HCT116 (cell line): ENCODE data around the gene ARL11. TPM values are rescaled to one million over a fixed set of nuclear protein-coding genes. Genes with fewer than 3 reads are reported as not detected.

Experiments
- ATAC-seq: fragments of 200-7000 bp; cut with Tn5 transposase; 2 replicates; pipeline ENCODE4 v1.9.1; 2020; ENCODE audit warnings: mild to moderate bottlenecking, moderate library complexity
- BruUV-seq: library from RNA; stranded (reverse); fragments of 400-500 nt; replicated peaks from 2 replicates; lab custom pipeline; 2021; lab: Mats Ljungman, UMichigan
- CTCF ChIA-PET: fragments of 300-600 bp; sonication (Branson Sonifier 250); formaldehyde crosslinking; loops from one replicate; lab custom pipeline; 2021; ENCODE audit warnings: antibody characterized with exemption; lab: Charles Lee
- POLR2A ChIA-PET: fragments of 300-600, 350-600 bp; sonication (Branson Sonifier 250); formaldehyde crosslinking; loops from one replicate; lab custom pipeline; 2021; ENCODE audit warnings: antibody characterized with exemption; lab: Charles Lee
- RAD21 ChIA-PET, 2 experiments: fragments of 300-600 bp; sonication (Branson Sonifier 250); formaldehyde crosslinking; loops; one replicate each; lab custom pipeline; 2023; ENCODE audit warnings: low total read pairs in 2 of 2; ENCODE audit not compliant: uncharacterized antibody in 2 of 2, unreplicated experiment in 2 of 2, low non-redundant PET in 1 of 2; lab: Charles Lee
- DNase-seq: peaks from one replicate; pipeline ENCODE4 v3.0.0-alpha.2; 2010; ENCODE audit warnings: low read depth, low spot score
- H2AFZ ChIP-seq: fragments of 200-600 bp; shearing (Covaris generic), sonication (generic); 2 replicates; pipeline ENCODE4 v1.6.1; 2017; ENCODE audit warnings: low read depth, mixed run types, mixed read lengths, antibody characterized with exemption, low read length; ENCODE audit not compliant: poor library complexity, severe bottlenecking
- H3K27ac ChIP-seq: 2 replicates; pipeline ENCODE4 v1.5.1; 2012; ENCODE audit warnings: low read depth, low read length
- H3K27me3 ChIP-seq: fragments of 200-600 bp; sonication (generic); 2 replicates; pipeline ENCODE4 v1.6.1; 2016; ENCODE audit warnings: mixed run types, low read length, mixed read lengths; ENCODE audit not compliant: insufficient read depth
- H3K36me3 ChIP-seq, 2 experiments: fragments of 200-500 bp in 1 of 2; fragments of 200-600 bp in 1 of 2; sonication (Bioruptor generic) in 1 of 2; sonication (generic) in 1 of 2; 2 replicates each; pipeline versions ENCODE4 v1.5.1 to v1.6.1; 2014 to 2016; ENCODE audit warnings: low read length in 2 of 2, inconsistent platforms in 1 of 2, mixed read lengths in 1 of 2, mixed run types in 1 of 2; ENCODE audit not compliant: insufficient read depth in 2 of 2, control insufficient read depth in 1 of 2
- H3K4me1 ChIP-seq, 2 experiments: fragments of 200-600 bp in 1 of 2; sonication (generic) in 1 of 2; 2 replicates each; pipeline versions ENCODE4 v1.5.1 to v1.6.1; 2012 to 2017; ENCODE audit warnings: low read length in 2 of 2, inconsistent platforms in 1 of 2, mild to moderate bottlenecking in 1 of 2, mixed read lengths in 1 of 2, mixed run types in 1 of 2, moderate library complexity in 1 of 2; ENCODE audit not compliant: insufficient read depth in 2 of 2, control insufficient read depth in 1 of 2
- H3K4me2 ChIP-seq: fragments of 200-600 bp; sonication (generic); 2 replicates; pipeline ENCODE4 v1.6.1; 2017; ENCODE audit warnings: mixed run types, low read length, mixed read lengths
- H3K4me3 ChIP-seq, 2 experiments: fragments of 200-600 bp in 1 of 2; sonication (generic) in 1 of 2; replicated peaks in 1 of 2; 2 replicates each; pipeline ENCODE4 v1.5.1; 2011 to 2016; ENCODE audit warnings: low read length in 2 of 2, control low read depth in 1 of 2, low read depth in 1 of 2, mild to moderate bottlenecking in 1 of 2, mixed read lengths in 1 of 2, mixed run types in 1 of 2
- H3K79me2 ChIP-seq: fragments of 200-600 bp; sonication (generic); 2 replicates; pipeline ENCODE4 v1.6.1; 2017; ENCODE audit warnings: mild to moderate bottlenecking, mixed run types, low read length, moderate library complexity, mixed read lengths; ENCODE audit not compliant: insufficient read depth
- H3K9ac ChIP-seq: fragments of 200-600 bp; sonication (generic); 2 replicates; pipeline ENCODE4 v1.6.1; 2016; ENCODE audit warnings: low read length, mixed read lengths
- H3K9me2 ChIP-seq: fragments of 200-600 bp; sonication (generic), shearing (Covaris generic); 2 replicates; pipeline ENCODE4 v1.6.1; 2017; ENCODE audit warnings: mixed run types, mild to moderate bottlenecking, moderate library complexity; ENCODE audit not compliant: insufficient read depth
- H3K9me3 ChIP-seq, 2 experiments: fragments of 200-500 bp in 1 of 2; fragments of 200-600 bp in 1 of 2; sonication (Bioruptor generic) in 1 of 2; sonication (generic) in 1 of 2; 2 replicates each; pipeline ENCODE4 v1.6.1; 2014 to 2017; ENCODE audit warnings: low read length in 2 of 2, mixed read lengths in 2 of 2, inconsistent platforms in 1 of 2, low read depth in 1 of 2, mild to moderate bottlenecking in 1 of 2, mixed run types in 1 of 2, moderate library complexity in 1 of 2; ENCODE audit not compliant: control insufficient read depth in 1 of 2, insufficient read depth in 1 of 2
- H4K20me1 ChIP-seq: fragments of 200-600 bp; sonication (generic), shearing (Covaris generic); 2 replicates; pipeline ENCODE4 v1.6.1; 2017; ENCODE audit warnings: mixed run types, mild to moderate bottlenecking, moderate library complexity; ENCODE audit not compliant: insufficient read depth
- EZH2phosphoT487 ChIP-seq: fragments of 200-600 bp; IDR thresholded peaks from 2 replicates; pipeline ENCODE4 v1.6.1; 2018; ENCODE audit warnings: antibody characterized with exemption, borderline replicate concordance
- FOSL1 ChIP-seq: IDR thresholded peaks from 2 replicates; pipeline ENCODE4 v1.6.1; 2012; ENCODE audit warnings: low read depth
- RAD21 ChIP-seq: IDR thresholded peaks from 2 replicates; pipeline ENCODE4 v1.6.1; 2012; ENCODE audit warnings: low read depth, mild to moderate bottlenecking
- SIN3A ChIP-seq: IDR thresholded peaks from 2 replicates; pipeline ENCODE4 v1.6.1; 2012; ENCODE audit warnings: low read depth
- SRF ChIP-seq: IDR thresholded peaks from 2 replicates; pipeline ENCODE4 v1.6.1; 2012; ENCODE audit warnings: low read depth
- TCF7L2 ChIP-seq: IDR thresholded peaks from 2 replicates; pipeline ENCODE4 v1.7.0; 2011; ENCODE audit warnings: borderline replicate concordance, inconsistent platforms; ENCODE audit not compliant: insufficient read depth, insufficient read length; ENCODE audit errors: extremely low read depth
- ZNF274 ChIP-seq: fragments of 200-500 bp; sonication (Bioruptor generic); IDR thresholded peaks from 2 replicates; pipeline ENCODE4 v1.6.1; 2014; ENCODE audit warnings: mild to moderate bottlenecking, low read depth, low read length, inconsistent platforms
- intact Hi-C: fragments of 100-400 bp; cut with micrococcal nuclease; formaldehyde crosslinking; loops from 2 replicates; pipeline ENCODE4 v1.10.0; 2022
- total RNA-seq: library from RNA; stranded (reverse); gene quantifications from one replicate; pipeline ENCODE4 v1.2.1, GENCODE V29; 2021; ENCODE audit not compliant: unreplicated experiment
- TF ChIP-seq, protein P1 (sequence below): IDR thresholded peaks from 2 replicates; pipeline ENCODE4 v1.6.1; 2012
- TF ChIP-seq, protein P2 (sequence below): IDR thresholded peaks from 2 replicates; pipeline ENCODE4 v1.6.1; 2012; ENCODE audit warnings: low read depth

The ARL11 gene
- total RNA-seq, 1 experiment from 2014 or later: not detected

DNA sequence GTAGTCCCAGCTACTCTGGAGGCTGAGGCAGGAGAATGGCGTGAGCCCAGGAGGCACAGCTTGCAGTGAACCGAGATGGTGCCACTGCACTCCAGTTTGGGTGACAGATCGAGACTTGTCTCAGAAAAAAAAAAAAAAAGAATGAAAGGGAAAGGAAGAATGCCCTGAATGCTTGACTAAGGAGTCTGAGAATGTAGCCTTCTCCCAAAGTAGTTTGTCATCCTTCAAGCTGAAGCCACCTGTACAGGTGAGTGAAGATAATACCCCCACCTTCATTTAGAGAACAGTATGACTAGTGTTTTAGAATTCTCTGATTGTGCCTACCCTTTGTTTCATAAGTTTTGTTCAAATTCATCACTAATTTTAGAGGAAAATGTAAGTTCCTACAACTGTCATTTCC, 48.8 kb upstream of the ARL11 start:
- DNase-seq: no peak
- TF ChIP-seq FOSL1: no peak
- TF ChIP-seq RAD21: no peak
- no peak for TF ChIP-seq TCF7L2
- TF ChIP-seq EZH2phosphoT487: no peak
- TF ChIP-seq SIN3A: no peak
- TF ChIP-seq, protein P1, sequence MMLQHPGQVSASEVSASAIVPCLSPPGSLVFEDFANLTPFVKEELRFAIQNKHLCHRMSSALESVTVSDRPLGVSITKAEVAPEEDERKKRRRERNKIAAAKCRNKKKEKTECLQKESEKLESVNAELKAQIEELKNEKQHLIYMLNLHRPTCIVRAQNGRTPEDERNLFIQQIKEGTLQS: no peak
- TF ChIP-seq, protein P2, sequence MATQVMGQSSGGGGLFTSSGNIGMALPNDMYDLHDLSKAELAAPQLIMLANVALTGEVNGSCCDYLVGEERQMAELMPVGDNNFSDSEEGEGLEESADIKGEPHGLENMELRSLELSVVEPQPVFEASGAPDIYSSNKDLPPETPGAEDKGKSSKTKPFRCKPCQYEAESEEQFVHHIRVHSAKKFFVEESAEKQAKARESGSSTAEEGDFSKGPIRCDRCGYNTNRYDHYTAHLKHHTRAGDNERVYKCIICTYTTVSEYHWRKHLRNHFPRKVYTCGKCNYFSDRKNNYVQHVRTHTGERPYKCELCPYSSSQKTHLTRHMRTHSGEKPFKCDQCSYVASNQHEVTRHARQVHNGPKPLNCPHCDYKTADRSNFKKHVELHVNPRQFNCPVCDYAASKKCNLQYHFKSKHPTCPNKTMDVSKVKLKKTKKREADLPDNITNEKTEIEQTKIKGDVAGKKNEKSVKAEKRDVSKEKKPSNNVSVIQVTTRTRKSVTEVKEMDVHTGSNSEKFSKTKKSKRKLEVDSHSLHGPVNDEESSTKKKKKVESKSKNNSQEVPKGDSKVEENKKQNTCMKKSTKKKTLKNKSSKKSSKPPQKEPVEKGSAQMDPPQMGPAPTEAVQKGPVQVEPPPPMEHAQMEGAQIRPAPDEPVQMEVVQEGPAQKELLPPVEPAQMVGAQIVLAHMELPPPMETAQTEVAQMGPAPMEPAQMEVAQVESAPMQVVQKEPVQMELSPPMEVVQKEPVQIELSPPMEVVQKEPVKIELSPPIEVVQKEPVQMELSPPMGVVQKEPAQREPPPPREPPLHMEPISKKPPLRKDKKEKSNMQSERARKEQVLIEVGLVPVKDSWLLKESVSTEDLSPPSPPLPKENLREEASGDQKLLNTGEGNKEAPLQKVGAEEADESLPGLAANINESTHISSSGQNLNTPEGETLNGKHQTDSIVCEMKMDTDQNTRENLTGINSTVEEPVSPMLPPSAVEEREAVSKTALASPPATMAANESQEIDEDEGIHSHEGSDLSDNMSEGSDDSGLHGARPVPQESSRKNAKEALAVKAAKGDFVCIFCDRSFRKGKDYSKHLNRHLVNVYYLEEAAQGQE: no peak
- no peak for TF ChIP-seq SRF
- no peak for TF ChIP-seq ZNF274
- TF ChIP-seq, all 23 proteins: peak for 0
- no peak overlapping the region for H3K27ac ChIP-seq
- no peaks in the 10 kb centered on the region for H3K27me3 ChIP-seq
- no peak overlapping the region for H3K4me3 ChIP-seq
- H3K36me3 ChIP-seq: 0 out of 4 replicates have a peak, but pooled peaks cover 0 to 5% of the 10 kb centered on the region in 2 experiments
- no peak overlapping the region for H3K4me2 ChIP-seq
- intact Hi-C loops: no loop called here
- no peak overlapping the region for H2AFZ ChIP-seq
- ChIA-PET RAD21 (no interaction called here), POLR2A (no interaction called here), CTCF (no interaction called here)
- H3K9me3 ChIP-seq: no peaks in the 10 kb centered on the region
- peaks cover 9% of the 10 kb centered on the region; the same call in 1 of the 2 replicates for H3K79me2 ChIP-seq
- no peak for ATAC-seq
- H3K9ac ChIP-seq: no peak overlapping the region
- peaks cover 0 to 3% of the 10 kb centered on the region in 2 experiments; a peak in 2 of 4 replicates for H3K4me1 ChIP-seq
- no TSS peak for BruUV-seq
- H4K20me1 ChIP-seq: no peaks in the 10 kb centered on the region
- no peaks in the 10 kb centered on the region for H3K9me2 ChIP-seq
